Spleen (tissue), 11 donors: Measurements from ENCODE around the gene TSEN54. TPM values are rescaled to one million over a fixed set of nuclear protein-coding genes. Genes with fewer than 3 reads are reported as not detected.
A peak's percentile ranks its signal among the peaks of the same experiment; 100 is the strongest.

Experiments
- DNase-seq: peaks from one replicate; pipeline ENCODE4 v3.0.0-alpha.2; 2020
- H3K27ac ChIP-seq, 8 donors: fragments of 200-600 bp; sonication (generic) in 7 of 8; 1 replicate in 4 of 8; 2 replicates in 4 of 8; pipeline versions ENCODE4 v1.5.0 to v1.8.0; 2016 to 2021; ENCODE audit warnings: inconsistent platforms in 4 of 8, mild to moderate bottlenecking in 4 of 8, moderate library complexity in 1 of 8
- H3K27me3 ChIP-seq, 7 donors: fragments of 200-600 bp; sonication (generic) in 6 of 7; replicated peaks in 1 of 7; 1 replicate in 4 of 7; 2 replicates in 3 of 7; pipeline versions ENCODE4 v1.5.0 to v1.8.0; 2016 to 2021; ENCODE audit warnings: inconsistent platforms in 3 of 7, mild to moderate bottlenecking in 1 of 7
- H3K36me3 ChIP-seq, 6 donors: fragments of 200-600 bp; sonication (generic) in 5 of 6; 1 replicate in 4 of 6; 2 replicates in 2 of 6; pipeline versions ENCODE4 v1.5.0 to v1.8.0; 2016 to 2021; ENCODE audit warnings: inconsistent platforms in 2 of 6
- H3K4me1 ChIP-seq, 6 donors: fragments of 200-600 bp; sonication (generic) in 5 of 6; 1 replicate in 3 of 6; 2 replicates in 3 of 6; pipeline versions ENCODE4 v1.5.0 to v1.8.0; 2016 to 2021; ENCODE audit warnings: inconsistent platforms in 3 of 6
- H3K4me3 ChIP-seq, 8 donors: fragments of 200-600 bp; sonication (generic) in 7 of 8; 1 replicate in 4 of 8; 2 replicates in 4 of 8; pipeline versions ENCODE4 v1.5.0 to v1.8.0; 2016 to 2021; ENCODE audit warnings: inconsistent platforms in 4 of 8, mild to moderate bottlenecking in 4 of 8, moderate library complexity in 2 of 8
- H3K9me3 ChIP-seq, 8 donors: fragments of 200-600 bp; sonication (generic) in 7 of 8; 1 replicate in 4 of 8; 2 replicates in 4 of 8; pipeline versions ENCODE4 v1.5.0 to v1.8.0; 2016 to 2021; ENCODE audit warnings: inconsistent platforms in 4 of 8
- CTCF ChIP-seq, 11 experiments: fragments of 200-600 bp in 7 of 11; fragments of 450-650 bp in 4 of 11; sonication (generic) in 4 of 11; IDR thresholded peaks in 8 of 11; conservative IDR thresholded peaks in 3 of 11; 1 replicate in 7 of 11; 2 replicates in 4 of 11; pipeline versions ENCODE4 v1.4.0 to v1.8.0; 2016 to 2021; ENCODE audit warnings: antibody characterized with exemption in 11 of 11, inconsistent platforms in 4 of 11, mild to moderate bottlenecking in 1 of 11
- POLR2A ChIP-seq, 3 donors: fragments of 450-650 bp; IDR thresholded peaks; one replicate each; pipeline ENCODE4 v1.5.1; 2017; ENCODE audit warnings: antibody characterized with exemption in 3 of 3, mild to moderate bottlenecking in 1 of 3
- POLR2AphosphoS5 ChIP-seq, 3 donors: sonication (generic); formaldehyde crosslinking; IDR thresholded peaks; one replicate each; pipeline ENCODE4 v1.5.1; 2017; ENCODE audit warnings: antibody characterized with exemption in 3 of 3
- WGBS, 5 donors: extraction: QIAGEN DNeasy Blood & Tissue Kit in 3 of 5; methylation state at CpG; one replicate each; pipeline versions ENCODE4 v1.1.5 to v1.1.7; 2013 to 2018; 5-methylcytosine and 5-hydroxymethylcytosine counted together
- intact Hi-C: fragments of 100-400 bp; cut with DNase I; formaldehyde crosslinking; loops from one replicate; pipeline ENCODE4 v1.15.0; 2023; ENCODE audit warnings: low total_unique reads
- polyA plus RNA-seq, 3 donors: library from polyadenylated mRNA; stranded (reverse); fragments of 200-250 nt; gene quantifications; one replicate each; pipeline ENCODE4 v1.2.1, GENCODE V29; 2013
- total RNA-seq, 7 donors: library from RNA; depleted of rRNA in 3 of 7; stranded (reverse); fragments of >200 nt in 3 of 7; fragmentation: NEBNext Ultra II Directional in 4 of 7; extraction: Animal tissue kit (Norgen Biotek cat#: 25700) in 4 of 7; gene quantifications; one replicate each; pipeline versions ENCODE4 v1.1.0 to v1.2.1, GENCODE V29; 2016 to 2021
- donor health status: healthy with polysubstance abuse.
- donor health status: DM: no; HTN: no; CAD: no; lungs with moderate emphysema.
- donor health status: DM: no; HTN: no; CAD: no.
- donor health status: Bipolar disorder and iron deficiency.
- donor health status: healthy.
- donor health status: DM: no; HTN: no; CAD: no.
- donor health status: DM: yes; HTN: yes; CAD: no.

Gene TSEN54
- total and polyA plus RNA-seq, 10 donors = 31.0 to 87.8 (median 42.4) TPM

DNA sequence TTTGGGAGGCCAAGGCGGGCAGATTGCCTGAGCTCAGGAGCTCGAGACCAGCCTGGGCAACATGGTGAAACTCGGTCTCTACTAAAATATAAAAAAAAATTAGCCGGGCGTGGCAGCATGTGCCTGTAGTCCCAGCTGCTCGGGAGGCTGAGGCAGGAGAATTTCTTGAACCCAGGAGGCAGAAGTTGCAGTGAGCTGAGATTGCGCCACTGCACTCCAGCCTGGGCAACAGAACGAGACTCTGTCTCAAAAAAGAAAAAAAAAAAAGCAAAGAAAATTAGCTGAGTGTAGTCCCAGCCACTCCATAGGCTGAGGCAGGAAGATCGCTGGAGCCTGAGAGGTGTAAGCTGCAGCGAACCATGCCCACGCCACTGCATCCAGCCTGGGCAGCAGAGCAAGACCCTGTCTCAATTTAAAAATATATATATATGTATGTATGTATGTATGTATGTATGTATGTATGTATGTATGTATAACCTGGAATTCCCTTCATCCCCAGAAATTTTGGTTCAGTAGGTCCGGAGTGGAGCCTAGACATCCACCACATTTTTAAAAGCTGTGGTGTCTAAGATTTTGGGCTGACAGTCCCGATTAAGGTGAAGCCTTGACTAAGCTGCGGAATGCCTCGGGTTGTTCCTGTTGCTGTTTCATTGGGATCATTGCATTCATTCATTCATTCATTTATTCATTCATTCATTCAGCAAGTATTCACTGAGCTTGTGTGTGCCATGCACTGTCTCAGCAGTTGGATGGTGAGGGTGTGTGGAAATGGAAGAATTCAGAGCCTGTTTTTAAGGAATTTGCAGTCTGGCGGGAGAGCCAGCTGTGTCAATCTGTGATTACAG, 34.0 kb upstream of the TSEN54 start:
- WGBS, 5 donors = 83 to 92% (median 87%) methylated on average over 16 of the region's 16 CpGs
- no peak for TF ChIP-seq CTCF (IDR thresholded peaks at IDR 0.05 in 8 of 11, conservative IDR thresholded peaks at IDR 0.05 in 3 of 11)
- TF ChIP-seq POLR2AphosphoS5 (IDR thresholded peaks at IDR 0.05) = no peak
- no peak for TF ChIP-seq POLR2A (IDR thresholded peaks at IDR 0.05)
- H3K27me3 ChIP-seq = no peaks in the 10 kb centered on the region
- DNase-seq = no peak
- intact Hi-C loops = no loop called here
- H3K4me3 ChIP-seq = no peak overlapping the region
- H3K27ac ChIP-seq = peak overlapping the region in 2 of 8 donors; percentile 18 to 48
- no peaks in the 10 kb centered on the region for H3K9me3 ChIP-seq
- peaks cover 7 to 80% (median 35%) of the 10 kb centered on the region in 6 donors for H3K4me1 ChIP-seq
- peaks cover 0 to 48% (median 0%) of the 10 kb centered on the region in 6 donors for H3K36me3 ChIP-seq

DNA sequence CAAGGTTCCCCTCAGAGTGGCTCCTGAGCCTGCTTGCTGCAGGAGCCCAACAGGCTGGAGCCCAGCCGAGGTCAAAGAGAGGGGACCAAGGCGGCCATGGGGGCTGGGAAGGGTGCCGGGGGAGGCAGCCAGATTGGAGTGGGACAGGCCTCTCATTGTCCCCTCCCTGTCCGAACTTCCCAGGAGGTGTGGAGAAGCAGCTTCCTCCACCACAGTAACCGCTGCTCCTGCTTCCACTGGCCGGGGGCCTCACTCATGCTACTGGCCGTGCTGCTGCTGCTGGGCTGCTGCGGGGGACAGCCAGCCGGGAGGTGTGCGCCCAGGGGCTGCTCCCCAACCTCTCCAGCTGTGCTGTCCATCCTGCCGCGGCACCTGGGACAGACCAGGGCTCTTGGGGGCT, 30.6 kb upstream of the TSEN54 start:
- Histone ChIP-seq H3K4me3 (no peak overlapping the region), H3K36me3 (peaks cover 0 to 44% (median 0%) of the 10 kb centered on the region in 6 donors), H3K4me1 (peaks cover 16 to 92% (median 55%) of the 10 kb centered on the region in 6 donors), H3K27me3 (no peaks in the 10 kb centered on the region), H3K27ac (peak overlapping the region; percentile 13 to 82 (median 67)), H3K9me3 (no peaks in the 10 kb centered on the region)
- no peak for TF ChIP-seq CTCF (IDR thresholded peaks at IDR 0.05 in 8 of 11, conservative IDR thresholded peaks at IDR 0.05 in 3 of 11)
- no peak for TF ChIP-seq POLR2A (IDR thresholded peaks at IDR 0.05)
- no peak for TF ChIP-seq POLR2AphosphoS5 (IDR thresholded peaks at IDR 0.05)
- 65 to 86% (median 83%) methylated on average over 5 to 12 of the region's 12 CpGs for WGBS, 5 donors
- peak; percentile 46 for DNase-seq
- intact Hi-C loops = no loop called here

DNA sequence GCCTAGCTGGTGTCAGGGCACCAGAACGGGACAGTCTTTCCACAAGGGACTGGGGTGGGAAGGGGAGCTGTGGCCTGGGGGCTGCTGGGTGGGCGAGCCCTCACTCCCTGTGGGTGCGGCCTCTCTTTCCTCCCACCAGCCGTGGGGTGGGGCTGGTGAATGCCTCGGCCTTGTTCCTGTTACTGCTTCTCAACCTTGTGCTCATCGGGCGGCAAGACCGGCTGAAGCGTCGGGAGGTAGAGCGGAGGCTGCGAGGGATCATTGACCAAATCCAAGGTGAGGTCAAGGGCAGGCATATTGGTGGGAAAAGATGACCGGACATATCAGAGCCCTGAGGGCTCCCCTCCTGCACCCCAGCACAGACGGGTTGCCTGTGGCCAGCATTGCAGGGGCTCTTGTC, 30.2 kb upstream of the TSEN54 start:
- Histone ChIP-seq H3K27ac (peak overlapping the region; percentile 13 to 82 (median 67)), H3K4me1 (peaks cover 16 to 92% (median 57%) of the 10 kb centered on the region in 6 donors), H3K27me3 (no peaks in the 10 kb centered on the region), H3K9me3 (no peaks in the 10 kb centered on the region), H3K36me3 (peaks cover 0 to 48% (median 1%) of the 10 kb centered on the region in 6 donors), H3K4me3 (no peak overlapping the region)
- DNase-seq = no peak
- WGBS, 5 donors = 73 to 81% (median 78%) methylated on average over 14 of the region's 14 CpGs
- intact Hi-C loops = no loop called here
- TF ChIP-seq POLR2AphosphoS5 (IDR thresholded peaks at IDR 0.05) (no peak), CTCF (IDR thresholded peaks at IDR 0.05 in 8 of 11, conservative IDR thresholded peaks at IDR 0.05 in 3 of 11) (no peak), POLR2A (IDR thresholded peaks at IDR 0.05) (no peak)

GRCh38 chr17:75486951-75487350, 29.4 kb upstream of the TSEN54 start:
- intact Hi-C loops = no loop called here
- Histone ChIP-seq H3K27ac (peak overlapping the region; percentile 41 to 82 (median 74)), H3K27me3 (no peaks in the 10 kb centered on the region), H3K9me3 (no peaks in the 10 kb centered on the region), H3K4me3 (peak overlapping the region in 1 of 8 donors; percentile 38), H3K36me3 (peaks cover 0 to 56% (median 9%) of the 10 kb centered on the region in 6 donors), H3K4me1 (peaks cover 16 to 91% (median 55%) of the 10 kb centered on the region in 6 donors)
- no peak for DNase-seq
- 77 to 88% (median 85%) methylated on average over 5 of the region's 5 CpGs for WGBS, 5 donors
- no peak for TF ChIP-seq POLR2A (IDR thresholded peaks at IDR 0.05)
- TF ChIP-seq CTCF (IDR thresholded peaks at IDR 0.05 in 8 of 11, conservative IDR thresholded peaks at IDR 0.05 in 3 of 11) = no peak
- TF ChIP-seq POLR2AphosphoS5 (IDR thresholded peaks at IDR 0.05) = no peak
